Stimulated activated CD4-positive, alpha-beta T cell treated with anti-CD3 and anti-CD28 coated beads, Interleukin-2, amount 100 ng/mL, for 48 hours (primary cell): ENCODE measurements around the gene PRKCSH.
A peak's percentile ranks its signal among the peaks of the same experiment; 100 is the strongest.
"Not testable (repeated sequence)": the region's sequence is repeated elsewhere in the genome, so short reads cannot be mapped to it uniquely, and the experiment has no call there.

Experiments
- DNase-seq, 2 donors: peaks; one replicate each; pipeline ENCODE4 v3.0.0-alpha.2; 2020

PRKCSH gene, protein sequence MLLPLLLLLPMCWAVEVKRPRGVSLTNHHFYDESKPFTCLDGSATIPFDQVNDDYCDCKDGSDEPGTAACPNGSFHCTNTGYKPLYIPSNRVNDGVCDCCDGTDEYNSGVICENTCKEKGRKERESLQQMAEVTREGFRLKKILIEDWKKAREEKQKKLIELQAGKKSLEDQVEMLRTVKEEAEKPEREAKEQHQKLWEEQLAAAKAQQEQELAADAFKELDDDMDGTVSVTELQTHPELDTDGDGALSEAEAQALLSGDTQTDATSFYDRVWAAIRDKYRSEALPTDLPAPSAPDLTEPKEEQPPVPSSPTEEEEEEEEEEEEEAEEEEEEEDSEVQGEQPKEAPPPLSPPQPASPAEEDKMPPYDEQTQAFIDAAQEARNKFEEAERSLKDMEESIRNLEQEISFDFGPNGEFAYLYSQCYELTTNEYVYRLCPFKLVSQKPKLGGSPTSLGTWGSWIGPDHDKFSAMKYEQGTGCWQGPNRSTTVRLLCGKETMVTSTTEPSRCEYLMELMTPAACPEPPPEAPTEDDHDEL

DNA sequence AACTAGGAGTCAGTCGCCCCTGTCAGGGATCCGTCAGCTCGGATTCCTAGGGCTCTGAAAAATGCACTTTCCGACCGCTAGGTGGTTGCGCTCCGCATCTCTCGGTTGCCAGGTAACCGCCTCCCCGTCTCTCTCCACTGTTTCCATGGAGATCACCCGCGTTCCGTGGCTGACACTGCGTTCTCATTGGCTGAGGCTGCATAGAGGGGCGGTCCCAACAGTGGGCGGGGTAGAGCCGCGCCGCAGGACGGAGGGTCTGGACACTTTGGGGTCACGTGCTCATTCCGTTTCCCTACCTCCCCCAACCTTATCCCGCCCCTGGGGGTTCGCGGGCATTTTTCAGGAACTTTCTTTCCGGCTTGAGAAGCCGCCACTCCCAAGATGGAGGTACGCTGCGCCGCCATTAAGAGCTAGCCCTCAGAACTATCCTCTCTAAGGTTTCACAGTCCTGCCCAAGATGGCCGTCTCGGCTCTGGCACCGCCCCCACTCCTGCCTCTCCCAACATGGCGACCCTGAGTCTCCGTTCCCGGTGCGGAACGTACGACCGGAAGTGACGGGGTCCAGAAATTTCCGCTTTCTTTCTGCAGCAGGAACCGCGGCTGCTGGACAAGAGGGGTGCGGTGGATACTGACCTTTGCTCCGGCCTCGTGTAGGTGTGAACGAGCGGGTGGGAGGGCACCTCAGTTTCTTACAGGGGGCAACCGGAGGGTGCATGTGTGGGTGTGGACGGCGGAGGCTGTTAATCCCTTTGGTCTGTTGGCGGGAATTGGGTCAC is at the start of gene PRKCSH, which contains the start of gene ODAD3:
TSS of gene PRKCSH (plus strand) at position 579 of the 776 bp plus-strand sequence. CDS start 483 bp downstream, outside the sequence.
TSS of gene ODAD3 (minus strand) at position 65 of the 776 bp plus-strand sequence. CDS start 105 bp downstream, outside the sequence.
- peak; percentile 95 to 99 for DNase-seq

GRCh38 chr19:11387162-11388034 is 48.0 kb upstream of the PRKCSH start:
- DNase-seq = no peak

DNA sequence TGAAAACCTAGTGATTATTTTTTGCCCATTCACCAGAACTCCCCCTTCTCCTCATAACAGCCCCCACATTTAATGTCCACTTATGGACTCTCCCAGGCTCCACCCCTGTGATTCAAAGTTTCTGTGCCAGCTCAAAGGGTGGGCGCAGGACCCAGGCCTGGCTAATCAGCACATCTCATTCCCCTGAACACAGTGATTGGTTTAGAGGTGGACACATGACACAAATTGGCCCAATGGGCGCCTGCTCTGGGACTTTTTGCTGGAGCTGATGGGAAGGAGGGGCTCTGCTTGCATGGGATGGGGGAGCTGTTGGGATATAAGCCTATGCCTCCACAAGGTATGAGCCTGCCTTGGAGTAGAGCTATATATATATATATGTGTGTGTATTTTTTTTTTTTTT is 45.1 kb upstream of the PRKCSH start:
- no peak for DNase-seq

DNA sequence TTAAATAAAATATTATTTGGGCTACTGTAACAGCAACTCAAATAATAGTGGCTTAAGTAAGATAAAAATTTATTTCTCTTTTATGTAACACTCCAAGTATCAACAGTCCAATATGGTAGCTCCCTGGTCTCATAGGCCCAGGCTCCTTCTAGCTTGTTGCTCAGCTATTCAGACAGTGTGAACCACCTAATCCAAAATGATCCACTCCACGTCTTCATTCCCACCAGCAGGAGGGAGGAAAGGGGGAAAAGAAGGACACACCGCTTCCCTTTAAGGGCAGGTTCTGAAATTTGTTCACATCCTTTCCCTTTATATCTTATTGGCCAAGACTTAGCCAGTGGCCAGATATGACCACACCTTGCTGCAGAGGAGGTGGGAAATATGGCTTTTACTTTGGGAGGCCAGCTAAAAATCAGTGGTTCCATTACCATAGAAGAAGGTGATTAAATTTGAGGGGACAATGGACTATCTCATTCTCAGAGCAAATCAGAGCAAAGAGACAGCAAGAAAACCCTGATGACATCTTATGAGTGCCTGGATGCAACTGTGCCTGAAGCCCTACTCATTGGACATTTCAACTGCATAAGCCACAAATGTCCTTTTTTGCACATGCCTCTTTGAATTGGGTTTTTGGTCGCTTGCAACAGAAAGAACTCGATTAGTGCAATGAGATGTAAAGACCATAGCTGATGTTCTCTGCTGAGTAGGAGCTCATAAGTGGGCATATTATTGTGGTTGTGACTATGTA is 44.3 kb upstream of the PRKCSH start:
- no peak for DNase-seq

DNA sequence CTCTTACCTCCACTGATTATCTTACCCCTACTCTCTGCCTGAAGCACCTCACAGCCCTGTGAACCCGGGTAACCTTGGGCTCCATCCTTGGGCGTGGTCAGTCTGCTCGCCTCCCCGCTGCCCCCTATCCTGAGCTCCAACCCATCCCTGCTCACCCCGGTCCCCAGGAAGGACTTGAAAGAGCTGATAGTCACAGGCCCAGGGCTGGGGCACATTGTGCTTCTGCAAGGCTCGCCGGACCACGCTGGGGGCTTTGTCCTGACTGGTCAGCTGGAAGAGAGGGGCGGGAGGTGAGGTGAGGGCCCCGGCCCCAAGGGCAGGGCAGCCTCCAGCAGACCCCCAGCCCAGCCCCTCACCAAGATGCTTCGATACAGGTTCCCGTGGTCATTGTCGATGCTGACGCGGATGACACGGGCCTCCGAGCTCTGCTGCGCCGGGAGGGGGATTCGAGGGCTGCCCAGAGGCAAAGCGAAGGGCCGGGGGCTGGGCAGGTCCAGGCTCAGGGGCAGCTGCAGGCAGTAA is 38.3 kb upstream of the PRKCSH start:
- no peak for DNase-seq

GRCh38 chr19:11399667-11400066 is 35.8 kb upstream of the PRKCSH start:
- DNase-seq = no peak

DNA sequence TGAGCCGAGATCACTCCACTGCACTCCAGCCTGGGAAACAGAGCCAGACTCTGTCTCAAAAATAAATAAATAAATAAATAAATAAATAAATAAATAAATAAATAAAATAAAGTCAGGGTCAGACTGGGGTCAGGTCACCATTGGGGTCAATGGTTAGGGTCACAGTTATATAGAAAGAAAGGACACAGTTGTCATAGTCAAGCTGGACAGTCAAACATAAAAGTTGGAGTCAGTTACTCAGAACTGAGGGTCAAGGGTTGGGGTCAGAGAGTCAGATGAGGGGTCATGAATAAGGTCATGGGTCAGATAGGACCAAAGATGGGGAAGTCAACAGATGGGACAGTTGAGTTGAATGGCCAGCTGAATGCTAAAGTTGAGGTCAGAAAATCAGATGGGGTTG is 34.6 kb upstream of the PRKCSH start:
- DNase-seq = no peak

GRCh38 chr19:11401808-11402543 is 33.5 kb upstream of the PRKCSH start:
- no peak for DNase-seq

GRCh38 chr19:11404588-11405222 is 30.7 kb upstream of the PRKCSH start:
- no peak for DNase-seq

DNA sequence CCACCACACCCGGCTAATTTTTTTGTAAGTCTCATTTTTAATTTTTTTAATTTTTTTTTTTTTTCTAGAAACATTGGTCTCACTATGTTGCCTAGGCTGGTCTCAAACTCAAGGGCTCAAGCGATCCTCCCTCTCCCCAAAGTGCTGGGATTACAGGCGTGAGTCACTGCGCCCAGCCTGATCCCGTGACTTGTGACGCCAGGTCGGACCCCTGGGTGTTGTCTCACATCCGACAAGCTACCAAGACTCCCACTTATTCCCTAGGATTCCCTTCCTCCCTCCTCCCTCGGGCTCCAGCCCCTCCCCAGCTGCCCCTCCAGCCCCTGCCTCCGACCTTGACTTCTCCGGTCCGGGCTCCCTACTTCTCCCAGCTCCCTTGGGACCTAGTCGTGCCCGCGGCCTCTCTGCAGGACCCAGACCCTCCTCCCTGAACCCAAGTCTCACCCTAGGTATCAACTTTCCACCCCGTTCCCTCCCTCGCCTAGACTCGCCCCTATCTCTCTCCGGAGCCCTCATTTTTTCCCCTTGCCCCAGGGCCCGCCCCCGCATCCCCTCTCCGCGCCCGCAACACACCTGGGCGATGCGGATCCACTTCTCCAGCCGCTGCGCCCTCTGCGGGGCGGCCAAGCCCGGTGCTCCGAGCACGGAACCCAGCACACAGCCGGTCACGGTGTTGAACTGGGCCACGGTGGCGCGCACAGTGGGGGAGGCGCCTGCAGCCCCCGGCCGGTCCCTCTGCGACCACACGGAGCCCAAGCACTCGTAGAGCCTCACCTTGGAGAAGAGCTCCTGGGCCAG is 29.4 kb upstream of the PRKCSH start:
- DNase-seq = no peak

DNA sequence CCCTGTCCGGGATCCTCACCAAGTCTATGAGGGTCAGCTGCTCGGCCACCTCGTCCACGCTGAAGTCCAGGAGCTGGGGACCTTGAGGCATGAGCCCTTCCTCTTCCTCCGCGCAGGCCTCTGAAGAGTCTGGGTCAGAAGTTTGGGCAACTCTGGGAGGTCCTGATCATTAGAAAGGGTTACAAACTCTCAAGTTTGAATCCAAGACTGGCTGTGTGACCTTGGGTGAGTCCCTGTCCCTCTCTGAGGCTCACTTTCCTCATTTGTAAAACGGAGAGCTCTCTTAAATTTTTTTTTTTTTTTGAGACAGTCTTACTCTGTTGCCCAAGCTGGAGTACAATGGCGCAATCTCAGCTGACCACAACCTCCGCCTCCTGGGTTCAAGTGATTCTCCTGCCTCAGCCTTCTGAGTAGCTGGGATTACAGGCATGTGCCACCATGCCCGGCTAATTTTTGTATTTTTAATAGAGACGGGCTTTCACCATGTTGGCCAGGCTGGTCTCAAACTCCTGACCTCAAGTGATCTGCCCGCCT is 28.7 kb upstream of the PRKCSH start:
- DNase-seq = not testable (repeated sequence)

- no peak for DNase-seq
Measured at GRCh38 chr19:11408591-11408990, 26.8 kb upstream of the PRKCSH start.

DNA sequence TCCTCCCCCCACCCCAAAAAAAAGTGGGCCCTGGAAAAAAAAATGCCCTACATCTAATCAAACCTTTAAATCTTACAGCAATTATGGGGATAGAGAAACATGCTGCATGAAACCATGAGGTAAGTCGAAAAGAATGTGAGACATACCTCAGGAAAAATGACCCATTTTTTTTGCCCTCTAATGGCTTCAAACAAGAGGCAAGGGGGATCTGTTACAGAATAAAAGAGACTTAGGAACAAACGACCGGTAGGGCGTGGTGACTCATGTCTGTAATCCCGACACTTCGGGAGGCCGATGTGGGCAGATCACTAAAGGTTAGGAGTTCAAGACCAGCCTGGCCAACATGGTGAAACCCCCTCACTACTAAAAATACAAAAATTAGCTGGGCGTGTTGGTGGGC is 24.8 kb upstream of the PRKCSH start:
- DNase-seq = no peak

- no peak for DNase-seq
Measured at GRCh38 chr19:11414544-11414943, 20.9 kb upstream of the PRKCSH start.

DNA sequence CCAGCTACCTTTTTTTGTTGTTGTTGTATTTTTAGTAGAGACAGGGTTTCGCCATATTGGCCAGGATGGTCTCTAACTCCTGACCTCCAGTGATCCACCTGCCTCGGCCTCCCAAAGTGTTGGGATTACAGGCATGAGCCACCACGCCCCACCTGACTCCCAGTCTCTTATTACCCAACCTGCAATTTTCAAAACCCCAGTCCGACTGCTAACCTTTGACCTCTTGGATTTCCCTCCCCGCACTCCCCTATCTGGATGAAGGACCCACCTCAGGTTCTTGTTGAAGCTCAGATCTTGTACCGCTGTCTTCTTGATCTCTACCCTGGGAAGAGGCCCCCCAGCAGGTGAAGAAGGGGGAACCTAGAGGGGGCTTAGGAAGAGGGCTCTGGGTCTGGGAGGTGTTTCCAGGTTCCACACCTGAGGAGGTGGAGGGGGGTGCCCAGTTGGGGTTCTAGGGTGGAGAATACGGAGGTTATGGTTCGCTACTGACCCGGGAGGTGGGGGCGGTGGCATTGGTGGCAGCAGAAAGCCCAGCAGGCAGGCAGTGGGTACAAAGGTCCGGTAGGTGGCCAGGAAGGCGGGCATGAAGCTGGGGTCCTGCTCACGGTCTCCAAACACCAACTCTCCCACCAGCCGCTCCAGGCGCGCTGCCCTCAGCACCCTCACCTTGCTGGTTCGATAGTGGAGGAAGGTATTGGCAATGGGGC is 18.9 kb upstream of the PRKCSH start:
- no peak for DNase-seq

- DNase-seq = no peak
Measured at GRCh38 chr19:11418094-11418548, 17.3 kb upstream of the PRKCSH start.

- DNase-seq = no peak
Measured at GRCh38 chr19:11418549-11419506, 16.6 kb upstream of the PRKCSH start, which contains the start of gene RGL3. Gene RGL3, minus strand, starts transcription at chr19:11419314. Its CDS starts 36 bp downstream, at chr19:11419278.
